PC-3 (cell line): ENCODE measurements around the gene OLFML2B.

Experiments used
- CTCF ChIP-seq: fragments of 300-600 bp; sonication (generic); conservative IDR thresholded peaks from 2 replicates; pipeline ENCODE4 v1.5.1; 2017; ENCODE audit warnings: antibody characterized with exemption, low read depth, mild to moderate bottlenecking, low read length
- EZH2phosphoT487 ChIP-seq: fragments of 300-600 bp; sonication (generic); IDR thresholded peaks from 2 replicates; pipeline ENCODE4 v1.6.1; 2018; ENCODE audit warnings: mild to moderate bottlenecking, antibody characterized with exemption, low read length, borderline replicate concordance

GRCh38 chr1:161998811-161999210 is 24.9 kb downstream of the OLFML2B start:
- no peak for TF ChIP-seq CTCF
- TF ChIP-seq EZH2phosphoT487: no peak
